ENCODE measurements around the gene COL2A1.
A peak's percentile ranks its signal among the peaks of the same experiment; 100 is the strongest.

The COL2A1 gene

DNA sequence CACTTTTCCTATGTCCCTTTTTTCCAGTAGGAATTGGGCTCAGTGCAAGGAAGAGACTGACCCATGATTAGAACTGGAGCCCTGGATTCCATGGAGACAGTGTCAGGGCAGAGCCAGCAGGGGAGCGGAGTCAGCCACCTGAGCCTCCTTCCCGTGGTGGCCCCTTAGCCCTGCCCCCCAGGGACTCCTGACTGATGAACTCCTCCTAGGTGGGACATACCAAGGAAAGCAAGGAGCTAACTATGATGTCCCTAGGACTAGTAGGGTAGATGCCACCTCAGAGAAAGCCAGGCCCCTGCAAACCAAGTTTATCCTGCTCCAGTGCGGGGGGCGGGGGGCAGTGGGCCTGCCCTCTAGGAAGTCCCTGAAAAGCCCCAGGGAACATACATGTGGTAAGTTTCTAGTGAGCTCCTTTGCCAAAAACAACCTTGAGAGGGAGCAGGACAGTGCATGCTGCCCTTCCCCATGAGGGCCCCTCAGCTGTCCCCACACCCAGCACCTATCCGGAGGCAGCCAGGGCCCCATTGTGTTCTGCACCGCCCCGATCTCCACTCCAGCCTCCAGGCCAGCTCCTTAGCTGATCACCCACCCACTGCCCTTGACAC is 6.2 kb upstream of the COL2A1 start:
- Mint-ChIP-seq H3K4me1 (ENCODE audit: low read depth) (peaks cover under 1% of the 10 kb centered on the region), H3K4me3 (no peak overlapping the region), H3K9me3 (no peaks in the 10 kb centered on the region), H3K27me3 (ENCODE audit: low read depth) (peaks cover 82% of the 10 kb centered on the region), H3K27ac (no peak overlapping the region), H3K36me3 (ENCODE audit: low read depth) (peaks cover 2% of the 10 kb centered on the region)

DNA sequence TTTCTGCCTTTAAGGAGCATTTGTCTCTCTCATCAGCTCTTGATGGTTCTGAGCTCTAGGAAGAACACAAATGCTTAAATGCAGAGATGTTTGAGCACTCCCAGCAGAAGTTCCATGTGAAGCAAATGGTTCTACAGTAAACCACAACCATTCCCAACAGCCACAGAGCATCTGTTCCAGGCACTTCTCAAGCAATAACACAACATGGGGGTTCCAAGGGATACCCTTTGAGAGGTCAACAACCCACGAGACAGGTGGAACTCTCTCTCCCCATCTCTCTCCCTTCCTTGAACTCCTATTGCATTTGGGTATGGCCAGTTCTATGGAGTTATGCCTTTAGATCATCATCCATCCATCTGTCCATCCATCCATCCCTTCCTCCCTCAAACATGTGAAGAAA is 5.2 kb upstream of the COL2A1 start:
- H3K9me3 Mint-ChIP-seq: no peaks in the 10 kb centered on the region
- H3K27me3 Mint-ChIP-seq (ENCODE audit: low read depth): peaks cover 86% of the 10 kb centered on the region
- H3K27ac Mint-ChIP-seq: no peak overlapping the region
- peaks cover 1% of the 10 kb centered on the region for H3K4me1 Mint-ChIP-seq (ENCODE audit: low read depth)
- peaks cover 2% of the 10 kb centered on the region for H3K36me3 Mint-ChIP-seq (ENCODE audit: low read depth)
- H3K4me3 Mint-ChIP-seq: no peak overlapping the region

DNA sequence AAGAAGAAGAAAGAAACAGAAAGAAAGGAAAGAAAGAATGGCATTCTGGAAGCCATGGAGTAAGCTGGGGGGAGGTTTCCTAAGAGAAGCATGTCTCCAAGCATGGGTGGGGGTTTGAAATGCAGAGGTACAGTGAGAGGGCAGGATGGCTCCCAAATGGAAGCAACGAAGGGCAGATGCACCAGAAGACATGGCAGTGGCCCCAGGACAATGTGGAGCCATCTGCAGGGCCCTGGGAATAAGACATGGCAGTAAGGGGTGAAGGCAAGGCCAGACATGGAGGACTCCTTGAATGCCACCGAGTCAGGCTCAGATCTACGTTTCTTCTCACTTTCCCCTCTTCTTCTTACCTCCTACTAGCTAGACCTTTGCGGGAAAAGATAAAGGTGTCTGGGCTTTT is 4.7 kb upstream of the COL2A1 start:
- H3K4me3 Mint-ChIP-seq: no peak overlapping the region
- peaks cover 85% of the 10 kb centered on the region for H3K27me3 Mint-ChIP-seq (ENCODE audit: low read depth)
- H3K36me3 Mint-ChIP-seq (ENCODE audit: low read depth): peaks cover 2% of the 10 kb centered on the region
- H3K9me3 Mint-ChIP-seq: no peaks in the 10 kb centered on the region
- H3K27ac Mint-ChIP-seq: no peak overlapping the region
- peaks cover 1% of the 10 kb centered on the region for H3K4me1 Mint-ChIP-seq (ENCODE audit: low read depth)

DNA sequence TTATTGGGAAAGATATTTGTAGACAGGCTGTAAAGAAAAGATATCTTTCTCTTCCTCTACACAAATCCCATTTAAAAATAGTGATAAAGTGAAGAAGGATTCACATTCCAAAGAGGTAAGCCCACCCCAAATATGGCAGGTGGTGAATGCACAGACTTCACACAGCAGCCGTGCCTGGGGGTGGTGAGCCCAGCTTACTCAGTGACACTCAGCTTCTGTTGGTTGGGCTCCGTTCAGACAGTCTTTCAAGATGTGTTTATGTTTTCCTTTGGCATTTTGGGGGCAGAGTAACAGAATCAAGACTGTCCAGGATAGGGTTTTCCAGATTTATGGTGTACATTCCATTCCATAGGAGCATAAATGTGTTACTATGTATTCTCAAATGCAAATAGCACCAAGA is 4.1 kb upstream of the COL2A1 start:
- no peaks in the 10 kb centered on the region for H3K9me3 Mint-ChIP-seq
- peaks cover 5% of the 10 kb centered on the region for H3K4me1 Mint-ChIP-seq (ENCODE audit: low read depth)
- no peak overlapping the region for H3K4me3 Mint-ChIP-seq
- H3K36me3 Mint-ChIP-seq (ENCODE audit: low read depth): peaks cover 2% of the 10 kb centered on the region
- no peak overlapping the region for H3K27ac Mint-ChIP-seq
- H3K27me3 Mint-ChIP-seq (ENCODE audit: low read depth): peaks cover 87% of the 10 kb centered on the region

DNA sequence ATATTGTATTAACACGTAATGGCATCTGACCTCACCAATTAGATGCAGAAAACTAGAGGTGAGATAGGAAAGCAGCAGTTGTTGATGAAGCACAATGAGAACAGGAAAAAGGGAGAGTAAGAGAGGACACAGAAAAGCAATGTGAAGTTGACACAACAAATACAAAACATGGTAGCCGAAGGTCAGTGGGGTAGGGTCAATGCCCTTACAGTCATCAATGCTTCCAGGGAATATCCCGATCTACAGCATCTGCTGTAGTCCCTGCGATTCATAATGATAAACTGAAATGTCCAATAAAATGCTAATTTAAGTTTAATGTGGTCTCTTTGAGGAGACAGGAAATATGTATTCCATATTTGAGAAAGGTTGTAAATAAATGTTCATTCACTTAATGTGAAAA is 2.9 kb upstream of the COL2A1 start:
- Mint-ChIP-seq H3K36me3 (ENCODE audit: low read depth) (peaks cover 2% of the 10 kb centered on the region), H3K27ac (no peak overlapping the region), H3K27me3 (ENCODE audit: low read depth) (peaks cover 89% of the 10 kb centered on the region), H3K9me3 (no peaks in the 10 kb centered on the region), H3K4me1 (ENCODE audit: low read depth) (peaks cover 13% of the 10 kb centered on the region), H3K4me3 (no peak overlapping the region)

DNA sequence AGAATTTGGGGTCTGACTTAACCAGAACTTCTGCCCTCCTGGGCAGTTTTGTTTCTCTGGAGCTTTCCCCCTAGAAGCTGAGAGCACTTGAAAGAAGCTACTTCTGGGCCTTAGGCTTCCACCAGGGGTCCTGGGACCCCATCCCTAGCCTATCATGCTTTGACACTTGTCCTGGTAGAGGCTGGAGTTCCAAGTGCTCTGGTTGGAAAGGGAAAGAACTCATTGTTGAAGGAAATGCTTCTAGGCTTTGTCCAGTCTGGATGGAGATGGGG is 1.4 kb upstream of the COL2A1 start:
- Mint-ChIP-seq H3K36me3 (ENCODE audit: low read depth) (peaks cover 2% of the 10 kb centered on the region), H3K27me3 (ENCODE audit: low read depth) (peaks cover 91% of the 10 kb centered on the region), H3K9me3 (no peaks in the 10 kb centered on the region), H3K27ac (no peak overlapping the region), H3K4me3 (no peak overlapping the region), H3K4me1 (ENCODE audit: low read depth) (peaks cover 20% of the 10 kb centered on the region)

DNA sequence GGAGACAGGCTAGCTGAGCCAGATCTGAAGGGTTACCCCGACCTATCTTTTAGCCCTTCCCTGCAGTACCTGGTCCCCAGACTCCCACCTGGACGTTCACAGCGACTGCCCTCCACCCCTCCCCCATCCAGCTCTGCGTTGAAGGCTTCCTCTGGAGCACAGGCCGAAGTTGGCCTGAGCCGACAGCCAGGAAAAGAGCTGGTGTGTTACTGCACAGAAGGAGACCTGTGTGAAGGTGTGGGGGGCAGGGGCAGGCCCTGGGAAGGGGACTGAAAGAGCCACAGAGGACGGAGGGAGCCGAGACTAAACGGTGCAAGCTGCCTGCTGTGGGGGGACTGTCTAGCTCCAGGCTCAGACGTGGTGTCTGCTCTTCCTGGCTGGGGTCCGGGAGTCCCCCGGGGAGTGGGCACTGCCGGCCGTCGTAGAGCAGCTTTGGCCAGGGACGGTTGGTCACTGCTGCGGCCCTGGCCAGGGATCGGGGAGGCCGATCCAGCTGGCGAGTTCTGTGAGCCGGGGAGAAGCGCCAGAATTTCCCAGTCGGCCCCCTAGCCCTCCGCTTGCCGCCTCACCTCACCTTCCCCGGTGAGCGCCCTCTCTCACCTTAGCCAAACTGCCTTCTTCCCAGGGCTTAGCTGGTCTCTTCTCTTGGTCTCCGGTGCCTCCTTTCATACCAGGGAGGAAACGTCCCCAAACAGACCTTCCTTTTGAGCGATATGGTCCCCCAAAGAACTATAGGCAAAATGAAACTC is 899 bp upstream of the COL2A1 start:
- H3K27ac Mint-ChIP-seq: no peak overlapping the region
- peaks cover 2% of the 10 kb centered on the region for H3K36me3 Mint-ChIP-seq (ENCODE audit: low read depth)
- no peak overlapping the region for H3K4me3 Mint-ChIP-seq

DNA sequence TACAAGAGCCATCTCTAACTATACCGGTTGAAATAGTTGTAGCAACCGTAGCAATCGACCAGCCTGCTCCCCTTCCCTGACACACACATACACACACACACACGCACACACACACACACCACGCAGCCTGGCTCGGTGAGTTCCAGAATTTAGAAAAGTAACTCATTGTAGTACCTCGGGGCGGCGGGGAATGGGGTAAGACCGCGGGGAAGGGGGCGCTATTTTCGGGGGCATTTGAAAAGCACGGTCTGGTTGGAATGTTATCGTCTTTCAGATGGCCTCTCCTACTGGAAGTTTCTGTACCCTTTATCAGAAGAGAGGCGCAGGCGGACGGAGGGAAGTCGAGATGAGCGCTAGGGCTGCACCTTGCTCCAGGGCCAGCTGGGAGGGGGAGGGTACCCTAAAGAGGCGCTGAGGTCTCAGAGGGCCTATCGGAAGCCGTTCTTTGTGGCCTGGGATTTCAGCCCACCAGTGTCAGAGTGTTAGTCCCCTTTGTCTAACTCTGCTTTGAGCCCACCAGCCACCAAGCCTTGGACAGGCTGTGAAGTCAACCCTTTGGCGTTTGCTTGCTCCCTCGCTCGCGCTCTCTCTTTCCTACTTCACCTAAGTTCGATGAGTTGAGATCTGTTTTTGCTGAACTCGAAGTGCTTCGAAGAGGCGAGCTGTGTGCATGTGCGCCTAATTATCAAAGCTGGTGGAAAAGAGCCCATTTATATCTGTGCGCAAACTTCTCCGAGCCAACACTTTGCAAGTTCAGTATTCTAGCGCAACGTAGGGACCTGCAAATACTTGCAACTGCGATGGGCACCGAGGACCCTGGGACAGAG is 837 bp downstream of the COL2A1 start:
- Mint-ChIP-seq H3K4me1 (ENCODE audit: low read depth) (peaks cover 20% of the 10 kb centered on the region), H3K36me3 (ENCODE audit: low read depth) (peaks cover 2% of the 10 kb centered on the region), H3K27me3 (ENCODE audit: low read depth) (peaks cover 96% of the 10 kb centered on the region), H3K27ac (no peak overlapping the region), H3K4me3 (peak overlapping the region; percentile 50), H3K9me3 (no peaks in the 10 kb centered on the region)

More for the DNA sequence above, 899 bp upstream of the COL2A1 start:
- Mint-ChIP-seq H3K4me1 (ENCODE audit: low read depth) (peaks cover 20% of the 10 kb centered on the region), H3K27me3 (ENCODE audit: low read depth) (peaks cover 96% of the 10 kb centered on the region), H3K9me3 (no peaks in the 10 kb centered on the region)

DNA sequence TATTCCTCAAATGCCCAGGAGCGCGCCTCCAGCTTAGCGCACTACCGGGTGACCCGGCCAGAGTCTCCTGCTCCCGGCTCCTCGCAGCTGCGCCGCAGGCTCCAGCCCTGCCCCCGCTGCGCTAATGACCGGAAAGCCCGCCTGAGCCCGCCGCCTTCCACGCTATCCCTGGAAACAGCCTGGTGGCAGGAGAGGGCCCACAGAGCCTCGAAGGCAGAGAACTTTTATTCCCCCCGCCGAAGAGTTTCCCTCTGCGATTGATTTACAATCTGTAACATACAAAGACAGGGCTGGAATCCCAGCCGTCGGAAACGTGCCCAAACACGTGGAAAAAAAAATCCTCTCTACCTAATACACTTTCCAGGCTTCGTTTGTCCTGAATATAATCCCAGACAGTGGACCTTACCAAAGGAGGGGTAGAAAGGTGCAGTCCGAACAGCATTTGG is 1.5 kb downstream of the COL2A1 start:
- peak overlapping the region; percentile 37 for H3K27ac Mint-ChIP-seq
- H3K27me3 Mint-ChIP-seq (ENCODE audit: low read depth): peaks cover 96% of the 10 kb centered on the region
- peaks cover 20% of the 10 kb centered on the region for H3K4me1 Mint-ChIP-seq (ENCODE audit: low read depth)
- H3K36me3 Mint-ChIP-seq (ENCODE audit: low read depth): peaks cover 2% of the 10 kb centered on the region
- no peak overlapping the region for H3K4me3 Mint-ChIP-seq
- no peaks in the 10 kb centered on the region for H3K9me3 Mint-ChIP-seq

DNA sequence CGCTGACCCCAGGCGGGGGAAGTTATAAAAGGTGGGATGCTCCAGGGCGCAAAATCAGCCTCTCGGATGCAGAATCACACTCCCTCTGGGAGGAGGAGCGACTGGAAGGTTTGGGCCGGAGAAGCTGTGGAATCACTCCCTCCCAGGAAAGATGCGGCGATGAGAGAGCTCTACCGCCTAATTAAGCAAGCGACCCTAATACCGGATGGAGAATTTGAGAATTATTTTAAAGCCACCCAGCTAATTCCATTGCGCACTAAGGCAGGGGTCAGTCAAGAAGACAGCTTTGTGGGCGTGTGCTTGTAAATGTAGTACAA is 1.9 kb downstream of the COL2A1 start:
- peaks cover 20% of the 10 kb centered on the region for H3K4me1 Mint-ChIP-seq (ENCODE audit: low read depth)
- peak overlapping the region; percentile 72 for H3K4me3 Mint-ChIP-seq
- H3K9me3 Mint-ChIP-seq: no peaks in the 10 kb centered on the region
- H3K27ac Mint-ChIP-seq: peak overlapping the region; percentile 35
- peaks cover 2% of the 10 kb centered on the region for H3K36me3 Mint-ChIP-seq (ENCODE audit: low read depth)
- H3K27me3 Mint-ChIP-seq (ENCODE audit: low read depth): peaks cover 94% of the 10 kb centered on the region

DNA sequence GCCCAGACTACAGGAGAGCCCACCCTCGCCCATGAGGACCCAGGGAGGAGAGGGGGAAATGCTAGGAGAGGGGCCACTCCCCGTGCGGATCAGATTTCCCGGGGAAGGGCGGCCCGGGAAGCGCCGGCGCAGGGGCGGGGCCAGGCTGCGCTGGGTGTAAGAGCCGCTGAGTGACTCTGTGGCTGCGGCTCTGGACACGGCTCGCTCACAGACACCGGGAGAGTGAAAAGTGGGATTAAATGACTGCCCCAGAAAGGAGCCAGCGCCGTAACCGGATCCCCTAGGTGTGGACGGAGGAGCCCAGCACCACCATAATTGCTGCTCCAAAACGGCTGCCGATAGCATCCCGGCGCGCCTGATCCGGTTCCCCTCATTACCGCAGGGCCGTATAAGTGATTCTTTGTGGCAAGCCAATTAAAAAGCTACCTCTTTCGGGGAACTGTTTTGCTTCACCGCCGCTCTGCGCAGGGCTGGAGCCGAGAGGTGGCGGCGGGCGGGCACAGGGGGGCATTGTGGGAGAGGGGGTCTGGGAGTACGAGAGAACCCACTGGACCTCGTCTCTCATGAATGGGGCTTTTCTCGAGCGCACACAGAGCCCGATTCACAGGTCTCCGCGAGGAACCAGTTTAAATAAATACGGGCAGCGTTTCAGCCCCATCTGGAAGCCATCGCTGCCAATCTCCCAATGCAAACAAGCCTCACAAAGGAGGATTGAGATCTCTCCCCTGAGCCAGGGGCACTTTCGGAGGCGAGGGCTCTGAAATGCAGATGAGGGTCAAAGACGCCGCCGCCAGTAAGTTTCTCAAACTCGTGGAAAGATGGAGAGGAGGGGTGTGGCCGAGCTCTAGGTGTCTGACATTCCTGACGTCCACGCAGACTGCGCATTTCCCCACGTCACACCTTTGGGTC is 2.5 kb downstream of the COL2A1 start:
- H3K27me3 Mint-ChIP-seq (ENCODE audit: low read depth): peaks cover 94% of the 10 kb centered on the region
- no peaks in the 10 kb centered on the region for H3K36me3 Mint-ChIP-seq (ENCODE audit: low read depth)
- peak overlapping the region; percentile 72 for H3K4me3 Mint-ChIP-seq
- H3K4me1 Mint-ChIP-seq (ENCODE audit: low read depth): peaks cover 20% of the 10 kb centered on the region
- peak overlapping the region; percentile 35 for H3K27ac Mint-ChIP-seq
- H3K9me3 Mint-ChIP-seq: no peaks in the 10 kb centered on the region

DNA sequence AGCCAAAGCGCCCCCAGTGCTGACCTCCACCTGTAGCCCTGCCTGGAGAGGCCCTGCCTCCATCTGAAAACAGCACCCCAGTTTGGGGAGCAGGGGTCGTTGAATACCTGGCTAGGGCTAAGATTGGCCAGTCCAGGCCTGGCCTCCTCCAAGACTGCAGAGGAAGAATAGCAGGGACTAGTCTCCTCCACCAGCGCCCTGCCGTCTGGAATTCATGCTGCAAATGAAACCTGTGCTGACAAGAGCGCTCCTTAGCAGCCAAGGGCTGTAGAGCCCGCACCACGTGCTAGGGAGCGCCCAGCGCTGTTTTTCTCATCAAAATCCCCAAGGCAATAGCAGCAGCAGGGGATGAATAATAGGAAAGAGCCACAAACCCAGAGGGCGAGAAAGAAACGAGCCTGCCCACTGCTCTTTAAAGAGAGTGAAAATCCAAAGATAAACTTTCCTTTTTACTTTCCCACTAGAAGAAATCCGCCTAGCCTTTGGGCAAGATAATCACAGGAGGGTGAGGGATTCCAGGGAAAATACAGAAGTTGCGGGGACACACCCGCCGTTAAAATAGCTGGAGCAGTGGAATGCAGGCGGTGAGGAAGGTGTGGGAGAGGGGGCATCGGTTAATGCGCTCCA is 3.3 kb downstream of the COL2A1 start:
- Mint-ChIP-seq H3K36me3 (ENCODE audit: low read depth) (no peaks in the 10 kb centered on the region), H3K4me3 (peak overlapping the region; percentile 72), H3K9me3 (no peaks in the 10 kb centered on the region), H3K4me1 (ENCODE audit: low read depth) (peaks cover 20% of the 10 kb centered on the region), H3K27ac (no peak overlapping the region), H3K27me3 (ENCODE audit: low read depth) (peaks cover 94% of the 10 kb centered on the region)

DNA sequence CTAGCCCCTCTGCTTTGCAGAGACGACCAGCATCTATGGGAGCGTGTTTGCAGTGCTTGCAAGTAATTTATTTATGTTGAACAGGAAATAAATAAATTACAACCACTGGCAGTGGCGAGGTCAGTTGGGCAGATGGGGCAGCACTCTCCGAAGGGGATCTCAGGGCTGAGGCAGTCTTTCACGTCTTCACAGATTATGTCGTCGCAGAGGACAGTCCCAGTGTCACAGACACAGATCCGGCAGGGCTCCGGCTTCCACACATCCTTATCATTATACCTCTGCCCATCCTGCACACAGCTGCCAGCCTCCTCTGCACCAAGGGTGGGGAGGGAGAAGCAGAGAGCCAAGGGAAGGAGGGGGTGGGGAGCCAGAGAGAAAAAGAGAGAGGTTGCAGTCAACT is 4.5 kb downstream of the COL2A1 start:
- H3K9me3 Mint-ChIP-seq: no peaks in the 10 kb centered on the region
- no peaks in the 10 kb centered on the region for H3K36me3 Mint-ChIP-seq (ENCODE audit: low read depth)
- H3K27me3 Mint-ChIP-seq (ENCODE audit: low read depth): peaks cover 94% of the 10 kb centered on the region
- peaks cover 19% of the 10 kb centered on the region for H3K4me1 Mint-ChIP-seq (ENCODE audit: low read depth)
- H3K4me3 Mint-ChIP-seq: no peak overlapping the region
- no peak overlapping the region for H3K27ac Mint-ChIP-seq

DNA sequence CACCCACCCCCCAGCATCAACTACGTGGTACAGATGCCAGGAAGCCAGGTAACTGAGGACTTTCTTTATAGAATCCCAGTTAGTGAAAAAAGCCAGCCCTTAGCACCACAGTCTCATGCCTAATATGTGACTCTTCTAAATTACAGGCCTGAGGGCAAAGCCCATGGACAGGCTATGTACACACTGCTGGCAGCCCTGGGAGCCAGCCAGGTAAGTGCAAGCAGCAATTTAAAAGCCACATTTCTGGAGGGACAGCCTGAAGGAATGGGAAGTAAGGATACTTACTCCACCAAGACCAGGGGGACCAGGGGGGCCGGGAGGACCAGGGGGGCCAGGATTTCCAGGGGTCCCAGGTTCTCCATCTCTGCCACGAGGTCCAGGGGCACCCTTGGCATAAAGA is 7.0 kb downstream of the COL2A1 start:
- peaks cover 99% of the 10 kb centered on the region for H3K27me3 Mint-ChIP-seq (ENCODE audit: low read depth)
- H3K4me3 Mint-ChIP-seq: no peak overlapping the region
- no peaks in the 10 kb centered on the region for H3K9me3 Mint-ChIP-seq
- H3K36me3 Mint-ChIP-seq (ENCODE audit: low read depth): no peaks in the 10 kb centered on the region
- no peak overlapping the region for H3K27ac Mint-ChIP-seq
- H3K4me1 Mint-ChIP-seq (ENCODE audit: low read depth): peaks cover 9% of the 10 kb centered on the region

All from T-helper 1 cell treated with Interleukin-12 subunit alpha and Interleukin-12 subunit beta and Interleukin-4 antibody, amounts not matched to agents 30 μg/mL and 1 μg/mL, for 36 hours (primary cell).